HepG2 (cell line): ENCODE data around the gene OTUB2. TPM values are rescaled to one million over a fixed set of nuclear protein-coding genes. Genes with fewer than 3 reads are reported as not detected.

Experiments
- ARHGAP35 ChIP-seq: sonication (generic); formaldehyde crosslinking; IDR thresholded peaks from 2 replicates; pipeline ENCODE4 v1.9.0; 2022; ENCODE audit warnings: mild to moderate bottlenecking, inconsistent platforms, moderate library complexity, missing genetic modification reagents, borderline replicate concordance
- CBX2 ChIP-seq, 2 experiments: fragments of 200-600 bp in 1 of 2; sonication (generic); formaldehyde crosslinking in 1 of 2; IDR thresholded peaks; 2 replicates each; pipeline versions ENCODE4 v1.7.0 to v1.8.1; 2018 to 2022; ENCODE audit warnings: low read depth in 2 of 2, low read length in 1 of 2, mild to moderate bottlenecking in 1 of 2, missing genetic modification reagents in 1 of 2
- CREB1 ChIP-seq, 2 experiments: fragments of 450-650 bp in 1 of 2; IDR thresholded peaks; 2 replicates each; pipeline ENCODE4 v1.6.1; 2016 to 2017; ENCODE audit warnings: control low read depth in 1 of 2, mild to moderate bottlenecking in 1 of 2, missing compliant biosample characterization in 1 of 2, missing genetic modification characterization in 1 of 2
- EHMT2 ChIP-seq: fragments of 200-600 bp; sonication (generic); IDR thresholded peaks from 2 replicates; pipeline ENCODE4 v1.7.0; 2017; ENCODE audit warnings: antibody characterized with exemption, low read depth, low read length, borderline replicate concordance
- GPN1 ChIP-seq: sonication (generic); formaldehyde crosslinking; IDR thresholded peaks from 2 replicates; pipeline ENCODE4 v1.5.1; 2020; ENCODE audit warnings: missing genetic modification reagents, borderline replicate concordance
- HMGA1 ChIP-seq: sonication (generic); formaldehyde crosslinking; conservative IDR thresholded peaks from 2 replicates; pipeline ENCODE4 v1.4.0; 2020; ENCODE audit warnings: missing genetic modification reagents
- HNRNPLL ChIP-seq: fragments of 200-400 bp; formaldehyde crosslinking; IDR thresholded peaks from 2 replicates; pipeline ENCODE4 v1.6.1; 2017; ENCODE audit warnings: mild to moderate bottlenecking, low read depth, low read length; ENCODE audit not compliant: poor library complexity, severe bottlenecking
- PTBP1 ChIP-seq: fragments of 200-400 bp; formaldehyde crosslinking; IDR thresholded peaks from 2 replicates; pipeline ENCODE4 v1.6.1; 2018; ENCODE audit warnings: low read length, low read depth; ENCODE audit not compliant: poor library complexity, severe bottlenecking
- THYN1 ChIP-seq: sonication (generic); formaldehyde crosslinking; IDR thresholded peaks from 2 replicates; pipeline ENCODE4 v1.8.1; 2023; ENCODE audit warnings: low read depth, mild to moderate bottlenecking, moderate library complexity, missing genetic modification reagents, borderline replicate concordance
- ZMYM4 ChIP-seq: sonication (generic); formaldehyde crosslinking; IDR thresholded peaks from 2 replicates; pipeline ENCODE4 v1.8.1; 2023; ENCODE audit warnings: mild to moderate bottlenecking, missing genetic modification reagents
- ZNF451 ChIP-seq: sonication (generic); formaldehyde crosslinking; IDR thresholded peaks from 2 replicates; pipeline ENCODE4 v1.5.0; 2020; ENCODE audit warnings: mild to moderate bottlenecking, missing genetic modification reagents
- ZNF709 ChIP-seq: sonication (generic); formaldehyde crosslinking; IDR thresholded peaks from 2 replicates; pipeline ENCODE4 v1.5.0; 2020; ENCODE audit warnings: mild to moderate bottlenecking, missing genetic modification reagents
- polyA plus RNA-seq, 8 experiments: library from polyadenylated mRNA; depleted of rRNA in 3 of 8; stranded (reverse) in 7 of 8; unstranded in 1 of 8; fragments of >200 nt; fragmentation: Illumina TruSeq in 4 of 8; extraction: Trizol in 4 of 8; gene quantifications; 2 replicates each; pipeline versions ENCODE4 v1.2.1 to v1.2.3, GENCODE V29; 2011 to 2016; ENCODE audit warnings: low read depth in 4 of 8, missing spikeins in 1 of 8, mixed read lengths in 1 of 8; ENCODE audit not compliant: insufficient read depth in 1 of 8
- total RNA-seq, 5 experiments: library from RNA; depleted of rRNA; stranded (reverse); fragments of >200 nt; fragmentation: Illumina TruSeq; extraction: Trizol; gene quantifications; 2 replicates each; pipeline ENCODE4 v1.2.3, GENCODE V29; 2016; ENCODE audit warnings: low read depth in 1 of 5
- TF ChIP-seq, protein P1 (sequence below): sonication (generic); formaldehyde crosslinking; IDR thresholded peaks from 2 replicates; pipeline ENCODE4 v1.4.0; 2020; ENCODE audit warnings: mild to moderate bottlenecking, missing genetic modification reagents

OTUB2 gene
- total and polyA plus RNA-seq, 2 of the 13 experiments (the other 11 are each of a cell fraction or from before 2014, with no cell fraction given): 2.2 to 2.4 TPM

DNA sequence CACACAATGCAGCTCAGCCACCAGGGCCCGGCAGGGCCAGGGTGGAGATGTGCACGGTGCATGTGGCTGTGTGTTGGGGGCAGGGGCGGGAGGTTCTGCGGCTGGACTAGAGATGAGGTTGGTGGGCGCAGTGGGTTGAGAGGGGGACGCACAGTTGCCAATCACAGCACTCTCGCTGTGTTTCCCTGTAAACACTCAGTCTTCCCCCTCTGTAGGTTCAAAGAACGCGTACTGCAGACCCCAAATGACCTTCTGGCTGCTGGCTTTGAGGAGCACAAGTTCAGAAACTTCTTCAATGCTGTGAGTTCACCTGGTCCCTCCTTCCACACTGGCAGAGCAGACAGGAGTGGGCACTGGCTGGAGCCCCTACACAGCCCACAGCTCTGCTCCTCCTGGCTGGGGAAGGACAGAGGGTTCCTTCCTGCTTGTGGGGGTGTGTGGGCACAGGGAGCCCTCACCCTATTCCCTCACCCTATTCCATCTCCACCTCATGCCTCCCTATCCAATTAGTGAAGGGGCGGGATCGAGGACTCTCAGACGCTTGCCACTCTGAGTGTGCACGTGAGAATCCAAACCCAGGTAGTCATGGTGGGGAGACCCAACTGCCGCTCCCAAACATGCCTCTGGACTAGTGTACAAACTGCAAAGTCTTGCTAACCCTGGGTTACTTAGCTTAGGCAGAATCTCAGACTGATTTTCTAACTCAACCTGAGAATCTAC is 17.8 kb downstream of the OTUB2 start (continued):
- TF ChIP-seq GPN1: no peak
- no peak for TF ChIP-seq EHMT2
- TF ChIP-seq CBX2 (IDR thresholded peaks at IDR 0.05; ENCODE audit: low read depth, low read length): no peak
- TF ChIP-seq CBX2 (CRISPR knock-in tag; IDR thresholded peaks at IDR 0.05; ENCODE audit: low read depth): no peak
- TF ChIP-seq ZNF451 (CRISPR knock-in tag): no peak
- TF ChIP-seq CREB1 (IDR thresholded peaks at IDR 0.05): no peak
- TF ChIP-seq CREB1 (CRISPR knock-in tag; IDR thresholded peaks at IDR 0.05): no peak
- TF ChIP-seq HMGA1 (CRISPR knock-in tag): no peak
- TF ChIP-seq, protein P1, sequence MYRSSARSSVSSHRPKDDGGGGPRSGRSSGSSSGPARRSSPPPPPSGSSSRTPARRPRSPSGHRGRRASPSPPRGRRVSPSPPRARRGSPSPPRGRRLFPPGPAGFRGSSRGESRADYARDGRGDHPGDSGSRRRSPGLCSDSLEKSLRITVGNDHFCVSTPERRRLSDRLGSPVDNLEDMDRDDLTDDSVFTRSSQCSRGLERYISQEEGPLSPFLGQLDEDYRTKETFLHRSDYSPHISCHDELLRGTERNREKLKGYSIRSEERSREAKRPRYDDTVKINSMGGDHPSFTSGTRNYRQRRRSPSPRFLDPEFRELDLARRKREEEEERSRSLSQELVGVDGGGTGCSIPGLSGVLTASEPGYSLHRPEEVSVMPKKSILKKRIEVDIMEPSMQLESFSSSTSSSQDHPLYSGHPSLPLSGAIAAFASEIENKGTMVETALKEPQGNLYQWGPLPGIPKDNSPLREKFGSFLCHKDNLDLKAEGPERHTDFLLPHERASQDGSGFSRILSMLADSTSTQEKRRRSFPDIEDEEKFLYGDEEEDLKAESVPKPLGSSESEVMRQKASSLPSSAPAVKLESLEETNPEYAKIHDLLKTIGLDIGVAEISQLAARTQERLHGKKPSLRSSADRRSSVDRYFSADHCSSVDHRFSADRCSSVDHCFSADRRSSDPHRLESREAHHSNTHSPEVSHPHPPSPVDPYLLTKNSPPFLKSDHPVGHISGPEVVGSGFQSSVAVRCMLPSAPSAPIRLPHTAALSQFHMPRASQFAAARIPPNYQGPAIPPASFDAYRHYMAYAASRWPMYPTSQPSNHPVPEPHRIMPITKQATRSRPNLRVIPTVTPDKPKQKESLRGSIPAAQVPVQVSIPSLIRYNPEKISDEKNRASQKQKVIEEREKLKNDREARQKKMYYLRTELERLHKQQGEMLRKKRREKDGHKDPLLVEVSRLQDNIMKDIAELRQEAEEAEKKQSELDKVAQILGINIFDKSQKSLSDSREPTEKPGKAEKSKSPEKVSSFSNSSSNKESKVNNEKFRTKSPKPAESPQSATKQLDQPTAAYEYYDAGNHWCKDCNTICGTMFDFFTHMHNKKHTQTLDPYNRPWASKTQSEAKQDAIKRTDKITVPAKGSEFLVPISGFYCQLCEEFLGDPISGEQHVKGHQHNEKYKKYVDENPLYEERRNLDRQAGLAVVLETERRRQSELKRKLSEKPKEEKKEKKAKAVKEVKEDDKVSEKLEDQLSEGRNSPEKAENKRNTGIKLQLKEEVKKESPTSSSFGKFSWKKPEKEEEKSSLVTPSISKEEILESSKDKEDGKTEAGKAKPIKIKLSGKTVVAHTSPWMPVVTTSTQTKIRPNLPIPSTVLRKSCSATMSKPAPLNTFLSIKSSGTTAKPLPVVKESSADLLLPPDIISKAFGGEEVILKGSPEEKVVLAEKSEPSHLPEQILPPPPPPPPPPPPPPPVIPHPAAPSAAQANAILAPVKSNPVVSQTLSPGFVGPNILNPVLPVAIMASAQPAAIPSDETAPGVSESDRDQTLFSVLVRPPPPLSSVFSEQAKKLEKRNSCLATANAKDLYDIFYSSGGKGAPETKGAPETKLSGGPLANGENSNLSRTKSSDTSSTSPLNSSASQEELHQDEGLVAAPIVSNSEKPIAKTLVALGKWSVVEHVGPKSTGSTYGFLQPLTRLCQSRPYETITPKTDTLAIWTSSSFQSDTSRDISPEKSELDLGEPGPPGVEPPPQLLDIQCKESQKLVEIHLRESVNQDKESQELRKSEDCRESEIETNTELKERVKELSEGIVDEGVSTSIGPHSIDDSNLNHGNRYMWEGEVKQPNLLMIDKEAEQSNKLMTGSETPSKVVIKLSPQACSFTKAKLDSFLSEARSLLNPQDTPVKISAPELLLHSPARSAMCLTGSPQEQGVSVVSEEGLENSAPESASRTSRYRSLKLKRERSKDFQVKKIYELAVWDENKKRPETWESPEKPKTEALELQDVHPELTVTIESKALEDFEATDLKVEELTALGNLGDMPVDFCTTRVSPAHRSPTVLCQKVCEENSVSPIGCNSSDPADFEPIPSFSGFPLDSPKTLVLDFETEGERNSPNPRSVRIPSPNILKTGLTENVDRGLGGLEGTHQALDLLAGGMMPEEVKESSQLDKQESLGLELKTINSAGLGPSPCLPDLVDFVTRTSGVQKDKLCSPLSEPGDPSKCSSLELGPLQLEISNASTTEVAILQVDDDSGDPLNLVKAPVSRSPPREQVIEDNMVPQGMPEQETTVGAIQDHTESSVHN (CRISPR knock-in tag): no peak
- TF ChIP-seq ARHGAP35 (CRISPR knock-in tag): no peak
- no peak for TF ChIP-seq PTBP1
- no peak for TF ChIP-seq ZNF709
- TF ChIP-seq THYN1 (CRISPR knock-in tag): no peak
- TF ChIP-seq ZMYM4: no peak
- TF ChIP-seq HNRNPLL: no peak
